SW 1271 (cell line): ENCODE results near the gene TRIP13.
A peak's percentile ranks its signal among the peaks of the same experiment; 100 is the strongest.
"Not testable (repeated sequence)": the region's sequence is repeated elsewhere in the genome, so short reads cannot be mapped to it uniquely, and the experiment has no call there.

Experiments
- DNase-seq, 2 experiments: peaks; one replicate each; lab custom pipeline; 2025; lab: John Stamatoyannopoulos, UW

The TRIP13 gene

GRCh38 chr5:936149-937144 is 43.8 kb downstream of the TRIP13 start:
- DNase-seq: no peak

GRCh38 chr5:937151-937924 is 44.7 kb downstream of the TRIP13 start:
- no peak for DNase-seq

- DNase-seq: no peak
Observed at GRCh38 chr5:939368-939767, 46.7 kb downstream of the TRIP13 start.

GRCh38 chr5:940741-941140 is 48.1 kb downstream of the TRIP13 start:
- not testable (repeated sequence) for DNase-seq

GRCh38 chr5:943201-943917 is 50.7 kb downstream of the TRIP13 start:
- DNase-seq: no peak

GRCh38 chr5:943918-944620 is 51.4 kb downstream of the TRIP13 start:
- DNase-seq: peak in 1 of 2 experiments; percentile 16

- DNase-seq: no peak
Observed at GRCh38 chr5:944621-944927, 51.9 kb downstream of the TRIP13 start.

GRCh38 chr5:944992-945685 is 52.5 kb downstream of the TRIP13 start:
- DNase-seq: no peak

GRCh38 chr5:945691-946551 is 53.2 kb downstream of the TRIP13 start:
- DNase-seq: no peak

GRCh38 chr5:946720-947625 is 54.3 kb downstream of the TRIP13 start:
- DNase-seq: no peak

GRCh38 chr5:947626-948471 is 55.2 kb downstream of the TRIP13 start:
- DNase-seq: peak in 1 of 2 experiments; percentile 6

GRCh38 chr5:948472-949274 is 56.0 kb downstream of the TRIP13 start:
- no peak for DNase-seq

- DNase-seq: no peak
Observed at GRCh38 chr5:949275-949543, 56.5 kb downstream of the TRIP13 start.

- DNase-seq: no peak
Observed at GRCh38 chr5:949815-950560, 57.3 kb downstream of the TRIP13 start.

GRCh38 chr5:951940-952596 is 59.4 kb downstream of the TRIP13 start:
- no peak for DNase-seq

- DNase-seq: no peak
Observed at GRCh38 chr5:952597-953271, 60.0 kb downstream of the TRIP13 start.
